AG04449 (cell line): ENCODE data around the gene TRIM44.

Experiments
- CTCF ChIA-PET: fragments of 350-600 bp; formaldehyde crosslinking; extraction: SDS; loops from one replicate; lab custom pipeline; 2021; ENCODE audit warnings: antibody characterized with exemption; lab: Yijun Ruan, JAX
- POLR2A ChIA-PET: fragments of 400-600, 350-600 bp; formaldehyde crosslinking; extraction: SDS; loops from one replicate; lab custom pipeline; 2020; ENCODE audit warnings: antibody characterized with exemption, inconsistent platforms; lab: Yijun Ruan, JAX
- DNase-seq: peaks from one replicate; pipeline ENCODE4 v3.0.0-alpha.2; 2010; ENCODE audit warnings: low read depth, low spot score
- H3K4me3 ChIP-seq: 2 replicates; pipeline ENCODE4 v1.5.1; 2011; ENCODE audit warnings: low read depth, mild to moderate bottlenecking, control low read depth, low read length
- TF ChIP-seq, protein P1 (sequence below): IDR thresholded peaks from one replicate; pipeline ENCODE4 v1.5.1; 2011; ENCODE audit warnings: mild to moderate bottlenecking, moderate library complexity, low read length, control low read depth, inconsistent platforms; ENCODE audit not compliant: insufficient read depth; ENCODE audit errors: missing control alignments

Gene TRIM44

DNA sequence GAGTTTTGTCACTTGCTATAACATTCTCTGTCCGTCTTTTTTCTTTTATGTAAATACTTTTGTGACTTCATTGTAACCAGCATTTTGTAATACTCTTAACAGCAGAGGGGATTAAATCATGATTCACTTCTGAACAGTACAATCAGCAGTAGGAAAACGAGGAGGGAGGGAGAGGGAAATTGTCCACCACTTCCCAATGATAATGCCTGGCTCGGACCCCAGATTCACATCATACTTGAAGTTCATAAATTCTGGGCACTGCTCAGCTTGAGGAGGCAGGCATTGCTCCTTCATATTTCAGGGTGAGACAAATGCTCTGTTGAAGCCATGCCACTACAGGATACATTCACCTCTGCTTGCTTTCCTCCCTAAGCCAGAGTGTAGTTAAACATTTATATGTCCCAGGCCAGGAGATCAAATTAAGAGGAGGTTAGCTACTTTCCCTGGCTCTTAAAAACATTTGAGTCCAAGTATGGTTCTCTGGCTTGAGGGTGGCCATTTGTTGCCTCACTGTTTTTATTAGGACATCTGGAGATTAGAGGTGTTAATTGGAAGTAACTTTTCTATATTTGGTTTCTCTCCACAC lies 152.2 kb downstream of the TRIM44 start:
- ChIA-PET POLR2A (no interaction called here), CTCF (interaction anchor here (1.2 to 1.7 kb wide), 3 partner anchors 9 to 444 kb away, joined by 3 to 5 read pairs (median 5); no protein-coding TSS in a partner anchor)
- TF ChIP-seq, protein P1, sequence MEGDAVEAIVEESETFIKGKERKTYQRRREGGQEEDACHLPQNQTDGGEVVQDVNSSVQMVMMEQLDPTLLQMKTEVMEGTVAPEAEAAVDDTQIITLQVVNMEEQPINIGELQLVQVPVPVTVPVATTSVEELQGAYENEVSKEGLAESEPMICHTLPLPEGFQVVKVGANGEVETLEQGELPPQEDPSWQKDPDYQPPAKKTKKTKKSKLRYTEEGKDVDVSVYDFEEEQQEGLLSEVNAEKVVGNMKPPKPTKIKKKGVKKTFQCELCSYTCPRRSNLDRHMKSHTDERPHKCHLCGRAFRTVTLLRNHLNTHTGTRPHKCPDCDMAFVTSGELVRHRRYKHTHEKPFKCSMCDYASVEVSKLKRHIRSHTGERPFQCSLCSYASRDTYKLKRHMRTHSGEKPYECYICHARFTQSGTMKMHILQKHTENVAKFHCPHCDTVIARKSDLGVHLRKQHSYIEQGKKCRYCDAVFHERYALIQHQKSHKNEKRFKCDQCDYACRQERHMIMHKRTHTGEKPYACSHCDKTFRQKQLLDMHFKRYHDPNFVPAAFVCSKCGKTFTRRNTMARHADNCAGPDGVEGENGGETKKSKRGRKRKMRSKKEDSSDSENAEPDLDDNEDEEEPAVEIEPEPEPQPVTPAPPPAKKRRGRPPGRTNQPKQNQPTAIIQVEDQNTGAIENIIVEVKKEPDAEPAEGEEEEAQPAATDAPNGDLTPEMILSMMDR: no peak
- DNase-seq: no peak
- H3K4me3 ChIP-seq: no peak overlapping the region

DNA sequence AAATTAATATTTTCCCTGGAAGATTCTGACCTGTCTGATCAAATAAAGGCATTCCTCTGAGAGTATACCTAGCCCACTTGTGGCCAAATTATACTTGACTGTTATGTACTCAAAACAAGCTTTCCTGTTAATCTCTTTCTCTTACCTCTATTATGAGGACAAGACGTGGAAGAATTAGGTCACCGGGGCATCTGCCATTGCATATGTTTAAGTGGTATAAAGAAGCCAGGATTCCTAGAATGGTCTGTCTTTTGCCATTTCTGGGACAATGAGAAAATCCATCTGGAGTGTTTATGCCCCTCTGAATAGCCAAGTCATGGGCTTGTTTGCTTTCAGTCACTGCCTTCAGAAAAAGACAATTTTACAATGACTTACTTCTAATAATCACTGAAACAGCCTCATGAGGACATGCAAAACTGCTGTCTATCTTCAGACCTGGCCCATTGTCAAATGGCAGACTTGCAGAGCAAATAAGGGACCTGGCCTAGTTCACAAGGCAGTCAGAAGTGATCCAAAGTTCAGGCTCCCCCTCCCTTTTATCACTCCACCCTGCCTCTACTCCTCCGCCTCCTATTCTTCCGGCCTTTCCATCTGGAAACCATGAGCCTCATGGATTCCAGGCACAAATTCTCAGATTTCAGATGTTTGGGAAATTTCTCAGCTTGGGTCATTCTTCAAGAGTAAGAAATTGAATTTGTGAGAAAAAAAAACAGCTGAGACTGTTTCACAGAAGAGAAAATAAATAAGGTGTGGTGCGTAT lies 153.2 kb downstream of the TRIM44 start:
- no peak overlapping the region for H3K4me3 ChIP-seq
- TF ChIP-seq, protein P1: no peak
- ChIA-PET CTCF (interaction anchor here (0.8 to 2.0 kb wide), 7 partner anchors 8 to 450 kb away, joined by 3 to 5 read pairs (median 4); no protein-coding TSS in a partner anchor), POLR2A (no interaction called here)
- no peak for DNase-seq

DNA sequence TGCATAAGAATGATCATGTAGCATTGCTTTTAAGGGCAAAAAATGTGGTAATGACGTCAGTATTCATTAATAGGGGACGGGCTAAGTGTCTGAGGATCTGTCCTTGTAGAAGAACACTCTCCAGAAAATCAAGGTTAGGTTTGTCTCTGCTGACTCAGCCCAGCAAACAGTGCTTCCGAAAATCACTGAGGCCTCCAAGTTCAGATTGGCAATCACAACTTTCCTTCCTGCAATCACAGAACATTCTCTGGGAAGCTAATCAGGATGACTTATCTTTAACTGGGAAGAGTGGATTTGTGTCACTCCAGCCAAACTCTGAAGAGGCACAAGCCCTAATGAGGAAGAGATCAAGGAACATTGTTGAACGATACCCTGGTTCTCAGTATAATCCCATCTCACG lies 158.0 kb downstream of the TRIM44 start:
- CTCF ChIA-PET: interaction anchor here (1.1 to 7.7 kb wide), 16 partner anchors 8 to 446 kb away, joined by 3 to 197 read pairs (median 16); no protein-coding TSS in a partner anchor
- no peak overlapping the region for H3K4me3 ChIP-seq
- POLR2A ChIA-PET: no interaction called here
- TF ChIP-seq, protein P1: no peak
- DNase-seq: no peak

DNA sequence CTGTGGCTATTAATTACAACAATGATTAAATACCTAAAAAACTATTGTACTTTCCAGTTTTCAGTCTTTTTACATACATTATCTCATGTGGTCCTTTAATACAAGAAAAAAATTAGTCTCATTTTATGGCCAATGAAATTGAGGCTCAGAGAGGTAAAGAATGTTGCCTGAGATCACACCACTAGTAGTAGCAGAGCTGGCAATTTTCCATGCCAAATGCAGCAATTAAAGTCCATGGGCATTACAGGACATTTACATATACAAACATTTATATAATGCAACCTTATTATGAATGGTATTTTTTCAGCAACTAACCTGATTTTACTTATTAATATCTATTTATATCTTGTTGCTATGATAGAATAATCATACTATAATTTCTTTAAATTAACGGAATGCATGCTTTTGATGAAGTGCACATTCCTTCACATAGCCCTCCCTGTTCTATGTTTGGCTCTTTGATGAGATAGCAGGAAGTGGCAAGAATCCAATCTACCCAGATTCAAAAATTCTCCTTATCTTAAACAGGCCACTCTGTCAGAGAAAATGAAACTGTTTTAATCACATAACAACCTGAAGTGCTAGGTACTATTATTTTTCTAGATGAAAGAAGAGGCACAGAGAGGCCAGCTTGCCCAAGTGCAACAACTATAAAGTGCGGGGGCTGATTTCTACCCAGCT lies 160.4 kb downstream of the TRIM44 start:
- TF ChIP-seq, protein P1: no peak
- POLR2A ChIA-PET: interaction anchor here (1.1 kb wide), 2 partner anchors 252 to 435 kb away, joined by 3 to 5 read pairs; no protein-coding TSS in a partner anchor
- DNase-seq: no peak
- CTCF ChIA-PET: interaction anchor here (0.6 to 7.7 kb wide), 107 partner anchors 8 to 896 kb away, joined by 3 to 197 read pairs (median 6); partner anchors contain the start of gene FJX1
- H3K4me3 ChIP-seq: no peak overlapping the region

DNA sequence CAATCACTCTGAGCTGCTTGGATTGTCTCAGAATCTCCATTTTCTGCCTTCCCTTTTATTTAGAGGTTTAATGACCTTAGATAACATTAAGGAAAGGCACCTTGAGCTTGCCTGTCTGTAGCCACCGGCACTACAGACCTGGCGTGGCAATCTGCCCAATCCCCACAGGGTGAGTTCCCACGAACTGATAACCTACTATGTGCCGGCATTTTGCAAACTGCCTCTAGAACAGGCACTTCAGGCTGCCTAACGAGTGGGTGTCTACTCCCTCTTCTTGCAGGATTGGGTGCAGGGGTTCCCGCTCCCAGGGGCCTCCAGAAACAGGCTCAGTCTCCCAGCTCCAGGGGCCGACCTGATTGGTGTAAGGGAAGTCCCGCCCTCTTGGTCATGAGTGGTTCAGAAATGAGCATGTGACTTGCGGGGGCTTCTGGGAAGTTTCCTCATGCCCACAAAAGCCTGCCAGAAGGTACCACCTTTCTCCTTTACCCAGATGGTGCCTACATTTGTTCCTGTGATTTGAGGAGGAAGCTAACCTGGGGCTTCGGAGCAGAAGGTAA lies 161.2 kb downstream of the TRIM44 start:
- no peak for DNase-seq
- ChIA-PET POLR2A (no interaction called here), CTCF (interaction anchor here (1.0 to 7.7 kb wide), 12 partner anchors 8 to 442 kb away, joined by 3 to 197 read pairs (median 12); no protein-coding TSS in a partner anchor)
- H3K4me3 ChIP-seq: no peak overlapping the region
- TF ChIP-seq, protein P1: no peak
